ENCODE measurements around the gene GRK5. TPM values are rescaled to one million over a fixed set of nuclear protein-coding genes. Genes with fewer than 3 reads are reported as not detected.

GRK5 gene
- total RNA-seq, 2 donors from 2014 or later = 18.9 to 28.2 TPM

DNA sequence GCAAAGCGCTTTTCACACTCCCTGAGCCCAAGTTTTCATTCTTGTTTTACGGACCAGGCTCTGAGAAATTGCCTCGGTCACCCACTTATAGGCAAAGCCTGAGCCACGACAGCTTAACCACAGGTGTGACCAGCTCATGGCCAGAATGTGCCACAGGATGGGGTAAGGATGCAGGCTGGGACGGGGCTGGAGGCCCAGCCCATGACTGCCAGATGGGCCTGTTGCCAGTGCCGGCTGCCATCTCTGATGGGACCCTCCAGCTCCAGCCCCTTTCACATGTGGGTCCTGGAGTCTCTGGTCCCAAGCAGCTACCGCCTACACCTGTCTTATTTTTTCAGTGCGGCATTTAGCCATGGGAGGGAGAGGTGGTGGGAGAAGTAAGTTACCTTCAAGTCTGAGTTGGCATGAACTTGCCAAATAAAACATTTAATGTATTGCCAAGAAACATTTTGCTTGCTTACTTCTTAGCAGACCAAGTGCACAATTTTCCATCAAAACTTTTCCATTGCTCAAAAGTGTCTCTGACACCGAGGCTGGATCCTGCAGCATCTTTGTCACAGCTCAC lies 142.6 kb downstream of the GRK5 start:
- H3K27me3 Mint-ChIP-seq = no peaks in the 10 kb centered on the region
- no peak for ATAC-seq (replicated peaks)
- peaks cover 6% of the 10 kb centered on the region for H3K9me3 Mint-ChIP-seq
- H3K4me1 Mint-ChIP-seq = peaks cover 10% of the 10 kb centered on the region
- H3K4me3 Mint-ChIP-seq = no peak overlapping the region
- H3K27ac Mint-ChIP-seq = no peak overlapping the region
- peaks cover 18% of the 10 kb centered on the region for H3K36me3 Mint-ChIP-seq (ENCODE audit: low read depth)

DNA sequence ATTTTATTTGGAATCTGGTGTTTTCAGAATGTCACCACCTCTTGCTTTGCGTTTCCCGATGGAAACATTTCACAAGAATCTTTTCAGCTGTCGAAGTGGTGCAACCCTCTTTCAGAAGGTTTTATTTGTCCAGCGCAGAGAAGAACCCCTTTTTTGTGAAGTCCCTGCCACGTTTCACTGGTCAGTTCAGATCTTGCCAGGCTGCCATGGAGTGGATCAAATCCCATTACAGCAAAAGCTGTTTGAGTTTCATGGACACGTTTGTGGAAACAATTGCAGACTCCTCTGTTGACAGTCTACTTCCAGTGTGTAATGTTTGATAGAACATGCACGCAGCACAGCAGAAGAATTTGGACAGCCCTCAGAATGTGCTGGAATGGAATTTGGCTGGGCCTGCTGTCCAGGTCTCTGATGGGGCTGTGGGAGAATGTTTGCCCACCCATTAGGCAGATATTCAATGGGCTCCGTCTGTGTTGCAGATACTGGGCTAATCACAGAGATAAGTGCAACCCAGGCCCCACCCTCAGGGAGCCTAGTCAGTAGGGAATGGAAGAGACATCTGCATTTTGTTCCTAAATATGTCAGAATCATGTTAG lies 143.2 kb downstream of the GRK5 start:
- Mint-ChIP-seq H3K27me3 (no peaks in the 10 kb centered on the region), H3K4me3 (no peak overlapping the region), H3K4me1 (peaks cover 5% of the 10 kb centered on the region), H3K36me3 (ENCODE audit: low read depth) (peaks cover 18% of the 10 kb centered on the region), H3K9me3 (peaks cover 6% of the 10 kb centered on the region), H3K27ac (no peak overlapping the region)
- ATAC-seq (replicated peaks) = no peak

DNA sequence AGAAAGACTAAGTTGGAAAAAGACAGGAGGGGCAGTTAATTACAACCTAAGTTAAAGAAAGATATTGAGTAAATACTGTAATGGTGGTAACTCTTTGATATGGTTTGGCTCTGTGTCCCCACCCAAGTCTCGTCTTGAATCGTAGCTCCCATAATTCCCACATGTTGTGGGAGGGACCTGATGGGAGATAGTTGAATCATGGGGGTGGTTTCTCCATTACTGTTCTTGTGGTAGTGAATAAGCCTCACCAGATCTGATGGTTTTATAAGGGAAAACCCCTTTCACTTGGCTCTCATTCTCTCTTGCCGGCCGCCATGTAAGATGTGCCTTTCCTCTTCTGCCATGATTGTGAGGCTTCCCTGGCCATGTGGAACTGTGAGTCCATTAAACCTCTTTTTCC lies 143.8 kb downstream of the GRK5 start:
- ATAC-seq (replicated peaks) = peak; percentile 52
- H3K9me3 Mint-ChIP-seq = peaks cover 12% of the 10 kb centered on the region
- peaks cover 18% of the 10 kb centered on the region for H3K36me3 Mint-ChIP-seq (ENCODE audit: low read depth)

DNA sequence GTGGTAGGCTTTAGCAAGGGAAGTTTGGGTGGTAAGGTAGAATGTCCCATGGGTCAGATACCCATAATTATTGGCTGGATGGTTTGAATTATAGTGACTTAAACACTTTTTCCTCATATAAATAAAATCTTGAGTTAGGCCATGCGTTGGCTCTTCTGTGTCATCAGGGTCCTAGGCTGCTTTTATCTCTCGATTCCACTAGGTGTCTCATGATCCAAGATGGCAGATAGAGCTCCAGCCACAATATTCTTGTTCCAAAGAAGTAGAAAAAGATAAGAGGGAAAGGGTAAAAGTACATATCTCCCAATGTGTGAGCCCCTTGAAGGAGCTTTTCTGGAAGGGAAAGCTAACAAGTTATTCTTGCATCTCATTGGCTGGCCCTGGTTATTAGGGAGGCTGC lies 144.7 kb downstream of the GRK5 start:
- peaks cover 18% of the 10 kb centered on the region for H3K9me3 Mint-ChIP-seq
- peaks cover 26% of the 10 kb centered on the region for H3K36me3 Mint-ChIP-seq (ENCODE audit: low read depth)
- no peak overlapping the region for H3K27ac Mint-ChIP-seq
- no peaks in the 10 kb centered on the region for H3K27me3 Mint-ChIP-seq
- H3K4me1 Mint-ChIP-seq = peaks cover 5% of the 10 kb centered on the region
- ATAC-seq (replicated peaks) = no peak
- no peak overlapping the region for H3K4me3 Mint-ChIP-seq

More for the DNA sequence above, 143.8 kb downstream of the GRK5 start:
- Mint-ChIP-seq H3K4me3 (no peak overlapping the region), H3K27ac (peak overlapping the region; percentile 54), H3K4me1 (peaks cover 5% of the 10 kb centered on the region), H3K27me3 (no peaks in the 10 kb centered on the region)

DNA sequence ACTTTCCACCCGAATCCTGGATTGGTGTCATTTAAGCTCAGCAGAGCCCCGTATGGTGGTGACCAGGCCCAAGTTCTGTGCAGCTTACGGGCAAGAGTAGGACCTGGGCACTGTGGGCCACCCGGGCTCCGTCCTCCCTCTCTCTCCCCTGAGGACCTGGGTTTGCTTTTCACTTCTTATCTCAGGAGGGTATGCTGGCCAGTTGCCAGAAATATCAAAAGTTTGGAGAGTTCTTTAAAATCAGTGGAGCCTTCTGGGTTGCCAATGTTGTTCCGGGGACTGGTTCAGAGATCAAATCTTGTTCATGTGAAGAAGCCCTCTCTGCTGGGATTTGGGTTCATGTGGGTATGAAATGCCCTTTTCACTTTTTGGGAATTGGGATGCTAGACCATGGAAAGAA lies 145.4 kb downstream of the GRK5 start:
- no peak for ATAC-seq (replicated peaks)
- Mint-ChIP-seq H3K4me1 (peaks cover 5% of the 10 kb centered on the region), H3K27me3 (no peaks in the 10 kb centered on the region), H3K4me3 (no peak overlapping the region), H3K27ac (no peak overlapping the region), H3K36me3 (ENCODE audit: low read depth) (peaks cover 26% of the 10 kb centered on the region), H3K9me3 (peaks cover 18% of the 10 kb centered on the region)

DNA sequence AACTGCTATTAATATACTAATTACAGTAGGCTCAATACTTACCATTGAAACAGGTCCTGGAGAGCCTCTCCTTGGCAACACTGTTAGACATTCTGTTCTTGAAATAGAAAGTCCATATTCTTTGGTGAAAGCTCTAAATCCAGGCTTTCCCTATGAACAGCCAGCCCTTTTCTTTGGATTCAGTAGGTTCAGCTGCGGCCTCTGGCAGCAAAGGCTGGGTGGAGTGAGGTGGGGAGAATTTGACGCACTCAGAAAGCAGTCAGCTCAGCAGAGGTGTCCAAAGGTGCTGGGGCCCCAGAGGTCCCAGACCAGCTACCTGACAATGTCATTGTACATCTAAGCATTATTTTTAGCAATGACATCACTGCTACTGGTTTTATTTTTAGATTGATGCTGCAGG lies 146.1 kb downstream of the GRK5 start:
- H3K4me3 Mint-ChIP-seq = no peak overlapping the region
- peaks cover 26% of the 10 kb centered on the region for H3K36me3 Mint-ChIP-seq (ENCODE audit: low read depth)
- H3K4me1 Mint-ChIP-seq = peaks cover 5% of the 10 kb centered on the region
- H3K27me3 Mint-ChIP-seq = no peaks in the 10 kb centered on the region
- no peak for ATAC-seq (replicated peaks)
- H3K27ac Mint-ChIP-seq = no peak overlapping the region
- peaks cover 18% of the 10 kb centered on the region for H3K9me3 Mint-ChIP-seq

DNA sequence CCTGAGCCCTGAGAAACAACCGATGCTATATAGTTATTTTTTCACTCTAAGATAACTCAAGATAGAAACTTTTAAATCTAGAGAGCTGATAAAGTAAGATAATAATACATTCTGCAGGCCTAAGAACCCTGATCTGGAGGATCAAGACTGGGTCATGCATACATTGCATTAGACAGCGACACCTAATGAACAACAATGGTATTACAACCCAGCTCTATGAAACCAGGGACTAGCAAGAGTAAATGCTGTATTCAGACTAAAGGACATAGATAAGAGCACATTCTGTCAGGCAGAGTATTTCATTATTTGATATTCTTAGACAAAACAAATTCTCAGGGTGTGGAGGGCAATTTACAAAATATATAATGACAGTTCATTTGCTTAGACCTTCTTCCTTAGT lies 148.6 kb downstream of the GRK5 start:
- H3K9me3 Mint-ChIP-seq = peaks cover 21% of the 10 kb centered on the region
- H3K27ac Mint-ChIP-seq = no peak overlapping the region

DNA sequence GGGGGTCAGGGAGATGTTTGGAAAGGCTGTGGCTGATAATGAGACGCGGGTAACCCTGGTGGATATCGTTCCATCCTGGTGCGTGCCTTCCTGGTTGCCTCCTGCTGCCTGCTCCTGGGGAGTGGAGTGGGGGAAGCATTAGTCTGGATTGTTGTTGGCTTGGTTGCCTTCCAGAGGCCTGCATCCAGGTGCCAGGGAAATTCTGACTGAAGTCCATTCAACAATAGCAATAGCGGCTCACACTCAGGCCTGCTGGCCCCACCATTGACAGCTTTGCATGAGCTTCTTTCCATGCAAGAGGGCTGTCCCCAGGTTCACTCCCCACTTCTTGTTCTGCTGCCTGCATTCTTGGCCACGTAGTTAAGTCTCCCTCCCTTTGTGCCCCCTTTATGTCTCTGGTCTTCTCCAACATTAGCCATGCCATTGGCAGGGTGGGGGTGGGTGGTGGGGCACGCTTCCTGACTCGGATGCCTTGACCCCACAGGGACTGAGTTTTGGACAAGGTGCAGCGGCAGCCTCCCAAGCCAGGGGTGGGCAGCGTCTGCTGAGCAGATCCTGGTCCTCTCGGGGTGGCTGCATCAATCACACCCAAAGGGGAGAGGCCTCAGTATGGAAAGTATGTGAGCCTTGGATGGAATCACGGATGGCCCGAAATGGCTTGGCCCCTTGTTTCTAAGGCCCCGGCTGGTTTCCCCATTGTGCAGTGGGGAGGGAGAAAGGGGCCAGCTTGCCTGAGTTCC lies 150.2 kb downstream of the GRK5 start:
- no peak overlapping the region for H3K27ac Mint-ChIP-seq
- H3K27me3 Mint-ChIP-seq = no peaks in the 10 kb centered on the region
- ATAC-seq (replicated peaks) = no peak
- peaks cover 8% of the 10 kb centered on the region for H3K36me3 Mint-ChIP-seq (ENCODE audit: low read depth)
- H3K9me3 Mint-ChIP-seq = peaks cover 15% of the 10 kb centered on the region
- peaks cover 5% of the 10 kb centered on the region for H3K4me1 Mint-ChIP-seq
- H3K4me3 Mint-ChIP-seq = no peak overlapping the region

More for the DNA sequence above, 148.6 kb downstream of the GRK5 start:
- ATAC-seq (replicated peaks) = no peak
- no peak overlapping the region for H3K4me3 Mint-ChIP-seq
- peaks cover 10% of the 10 kb centered on the region for H3K4me1 Mint-ChIP-seq
- H3K36me3 Mint-ChIP-seq (ENCODE audit: low read depth) = peaks cover 13% of the 10 kb centered on the region
- H3K27me3 Mint-ChIP-seq = no peaks in the 10 kb centered on the region

DNA sequence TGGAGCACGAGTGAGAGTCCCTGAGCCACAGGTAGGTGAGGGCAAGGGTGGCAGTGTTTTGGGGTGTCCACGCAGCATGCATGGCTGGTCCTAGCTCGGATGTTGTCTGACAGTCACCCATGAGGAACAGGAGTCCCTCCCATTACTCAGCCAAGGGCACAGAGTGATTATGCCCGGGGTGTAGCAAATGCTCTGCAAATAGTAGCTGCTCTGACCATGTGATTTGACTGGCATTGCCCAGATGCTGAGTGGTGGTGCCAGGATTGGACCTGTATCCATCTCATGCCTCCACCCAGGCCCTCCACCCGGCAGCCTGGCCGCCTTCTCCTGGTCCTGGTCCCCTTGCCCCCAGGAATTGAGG lies 150.8 kb downstream of the GRK5 start:
- no peak for ATAC-seq (replicated peaks)
- H3K9me3 Mint-ChIP-seq = peaks cover 15% of the 10 kb centered on the region
- no peak overlapping the region for H3K27ac Mint-ChIP-seq
- peaks cover 8% of the 10 kb centered on the region for H3K36me3 Mint-ChIP-seq (ENCODE audit: low read depth)
- no peak overlapping the region for H3K4me3 Mint-ChIP-seq
- H3K4me1 Mint-ChIP-seq = peaks cover 5% of the 10 kb centered on the region
- no peaks in the 10 kb centered on the region for H3K27me3 Mint-ChIP-seq

DNA sequence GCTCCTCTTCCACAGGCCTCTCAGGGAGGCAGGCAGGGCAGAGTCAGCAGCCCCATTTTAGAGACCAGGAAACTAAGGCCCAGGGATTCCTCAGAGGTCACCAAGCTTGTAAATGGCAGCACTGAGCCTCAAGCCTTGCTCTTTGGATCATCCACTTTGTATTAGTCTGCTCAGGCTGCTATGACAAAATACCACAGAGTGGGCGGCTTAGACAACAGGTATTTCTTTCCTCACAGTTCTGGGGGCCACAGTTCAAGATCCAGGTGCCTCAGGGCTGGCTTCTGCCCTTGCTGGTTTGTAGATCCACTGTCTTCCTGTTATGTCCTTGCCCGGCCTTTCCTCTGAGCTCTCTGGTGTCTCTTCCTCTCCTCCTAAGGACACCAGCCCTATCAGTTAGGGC lies 151.2 kb downstream of the GRK5 start:
- no peak overlapping the region for H3K27ac Mint-ChIP-seq

DNA sequence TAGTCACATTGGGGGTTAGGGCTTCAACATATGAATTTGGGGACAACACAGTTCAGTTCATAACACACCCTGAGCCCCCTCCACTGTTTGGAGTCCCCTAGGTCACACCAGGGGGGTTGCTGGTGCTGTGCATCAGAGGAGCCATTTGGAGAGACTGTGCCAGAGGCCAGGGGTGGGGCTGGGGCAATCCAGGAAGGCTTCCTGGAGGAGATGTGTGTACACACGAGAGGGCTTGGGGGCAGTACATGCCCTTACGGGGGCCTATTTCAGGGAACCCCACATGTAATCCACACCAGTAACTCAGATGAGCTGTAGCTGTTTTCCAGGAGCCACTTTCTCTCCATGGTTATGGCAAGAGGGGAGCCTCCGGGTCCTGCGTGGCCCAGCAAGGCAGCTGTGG lies 151.7 kb downstream of the GRK5 start:
- Mint-ChIP-seq H3K27ac (no peak overlapping the region), H3K4me1 (peaks cover 5% of the 10 kb centered on the region), H3K4me3 (no peak overlapping the region), H3K9me3 (peaks cover 15% of the 10 kb centered on the region), H3K27me3 (no peaks in the 10 kb centered on the region), H3K36me3 (ENCODE audit: low read depth) (peaks cover 8% of the 10 kb centered on the region)
- ATAC-seq (replicated peaks) = no peak

More for the DNA sequence above, 151.2 kb downstream of the GRK5 start:
- no peak for ATAC-seq (replicated peaks)
- peaks cover 15% of the 10 kb centered on the region for H3K9me3 Mint-ChIP-seq
- H3K4me1 Mint-ChIP-seq = peaks cover 5% of the 10 kb centered on the region
- H3K4me3 Mint-ChIP-seq = no peak overlapping the region
- peaks cover 8% of the 10 kb centered on the region for H3K36me3 Mint-ChIP-seq (ENCODE audit: low read depth)
- no peaks in the 10 kb centered on the region for H3K27me3 Mint-ChIP-seq

DNA sequence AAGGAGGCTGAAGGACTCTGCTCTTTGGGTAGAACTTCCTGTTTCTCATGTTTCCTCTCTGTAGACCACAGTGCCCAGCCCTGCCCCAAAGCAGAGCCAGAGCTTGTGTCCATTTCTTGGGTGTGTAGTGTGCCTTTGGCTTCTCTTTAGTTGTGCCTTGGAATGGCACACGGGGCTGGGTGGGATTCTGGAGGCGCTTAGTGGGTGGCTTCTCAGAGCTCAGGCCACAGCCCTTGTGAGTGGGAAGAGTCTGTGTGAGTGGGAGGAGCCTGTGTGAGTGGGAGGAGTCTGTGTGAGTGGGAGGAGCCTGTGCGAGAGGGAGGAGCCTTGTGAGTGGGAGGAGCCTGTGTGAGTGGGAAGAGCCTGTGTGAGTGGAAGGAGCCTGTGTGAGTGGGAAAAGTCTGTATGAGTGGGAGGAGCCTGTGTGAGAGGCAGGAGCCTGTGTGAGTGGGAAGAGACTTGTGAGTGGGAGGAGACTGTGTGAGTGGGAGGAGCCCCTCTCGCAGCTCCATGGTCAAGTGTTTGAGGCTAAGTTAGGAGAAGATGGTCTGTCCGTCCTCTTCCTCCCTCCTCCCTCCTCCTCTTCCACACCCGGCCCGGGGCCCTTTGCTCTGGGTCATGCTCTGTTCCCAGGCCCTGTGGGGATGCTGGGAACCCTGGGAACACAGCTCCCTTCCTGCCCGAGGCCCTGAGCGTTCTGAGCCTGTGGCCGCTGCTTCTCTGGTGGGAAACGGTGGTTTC lies 153.0 kb downstream of the GRK5 start:
- Mint-ChIP-seq H3K27ac (no peak overlapping the region), H3K27me3 (no peaks in the 10 kb centered on the region), H3K4me3 (no peak overlapping the region), H3K36me3 (ENCODE audit: low read depth) (peaks cover 8% of the 10 kb centered on the region), H3K4me1 (peaks cover 5% of the 10 kb centered on the region), H3K9me3 (peaks cover 15% of the 10 kb centered on the region)
- ATAC-seq (replicated peaks) = peak; percentile 14

DNA sequence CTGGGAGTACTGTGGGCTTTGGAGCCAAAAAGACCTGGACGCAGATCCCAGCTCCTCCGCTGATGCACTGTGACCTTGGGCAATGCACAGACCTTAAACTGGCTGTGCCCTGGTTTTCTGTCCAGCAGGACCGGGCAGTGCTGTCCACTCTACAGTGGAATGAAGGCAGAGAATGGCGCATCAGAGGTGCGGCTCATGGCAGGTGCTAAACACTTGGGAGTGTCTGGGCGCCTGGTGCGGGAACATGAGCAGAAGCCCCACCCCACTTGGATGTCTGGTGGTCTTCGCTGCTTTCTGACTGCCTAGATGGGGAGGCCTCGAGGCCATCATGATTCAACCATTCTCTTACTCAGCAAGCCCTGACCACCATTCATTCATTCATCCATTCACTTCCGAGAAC lies 153.7 kb downstream of the GRK5 start:
- ATAC-seq (replicated peaks) = no peak
- Mint-ChIP-seq H3K4me1 (peaks cover 5% of the 10 kb centered on the region), H3K36me3 (ENCODE audit: low read depth) (peaks cover 8% of the 10 kb centered on the region), H3K27ac (no peak overlapping the region), H3K9me3 (peaks cover 10% of the 10 kb centered on the region), H3K27me3 (no peaks in the 10 kb centered on the region), H3K4me3 (no peak overlapping the region)

DNA sequence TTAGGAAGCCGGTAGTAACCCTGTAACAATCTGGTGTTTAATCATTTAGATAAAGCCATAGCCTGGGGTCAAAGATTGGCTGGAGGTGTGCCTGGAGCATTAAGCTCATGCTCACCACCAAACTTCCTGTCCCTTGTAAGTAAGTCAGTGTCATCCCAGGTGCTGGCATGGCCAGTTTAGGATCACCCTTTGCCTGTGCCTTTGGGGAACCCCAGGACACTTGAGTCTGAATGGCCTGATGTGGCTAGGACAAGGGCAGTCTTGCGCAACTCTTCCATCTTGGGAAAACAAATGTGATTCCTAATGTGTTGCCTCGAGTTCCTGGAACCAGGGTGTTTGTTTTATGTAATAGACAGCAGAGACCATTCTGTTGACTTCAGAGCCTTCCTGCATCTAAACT lies 154.8 kb downstream of the GRK5 start:
- ATAC-seq (replicated peaks) = no peak
- Mint-ChIP-seq H3K9me3 (peaks cover 3% of the 10 kb centered on the region), H3K36me3 (ENCODE audit: low read depth) (no peaks in the 10 kb centered on the region), H3K27ac (no peak overlapping the region), H3K27me3 (no peaks in the 10 kb centered on the region), H3K4me3 (no peak overlapping the region), H3K4me1 (peaks cover 5% of the 10 kb centered on the region)

Measured in activated T-helper 17 cell treated with anti-CD3 and anti-CD28 coated beads, Interleukin-2, amount 50 U/mL, for 72 hours (primary cell).